ENCODE results near the gene UBR7.
A peak's percentile ranks its signal among the peaks of the same experiment; 100 is the strongest.

Gene UBR7

DNA sequence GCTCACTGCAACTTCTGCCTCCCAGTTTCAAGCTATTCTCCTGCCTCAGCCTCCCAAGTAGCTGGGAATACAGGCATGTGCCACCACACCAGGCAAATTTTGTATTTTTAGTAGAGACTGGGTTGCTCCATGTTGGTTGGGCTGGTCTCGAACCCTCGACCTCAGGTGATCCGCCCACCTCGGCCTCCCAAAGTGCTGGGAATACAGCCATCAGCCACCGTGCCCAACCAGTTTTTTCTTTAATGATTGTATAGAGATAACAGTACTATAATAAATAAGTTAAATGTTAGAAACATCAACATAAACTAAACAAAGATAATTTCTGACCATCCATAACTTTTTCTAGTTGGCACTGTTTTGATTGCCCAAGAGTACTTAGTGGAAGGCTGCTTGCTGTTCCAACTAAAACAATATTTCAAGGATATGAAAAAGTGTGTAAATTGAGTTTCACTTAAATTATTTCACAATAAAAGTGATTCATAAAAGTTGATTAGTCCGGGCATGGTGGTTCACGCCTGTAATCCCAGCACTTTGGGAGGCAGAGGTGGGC, 5.8 kb upstream of the UBR7 start:
- no peak overlapping the region for H3K9ac ChIP-seq (ENCODE audit: low read depth, low read length)
- no peaks in the 10 kb centered on the region for H3K27me3 ChIP-seq (ENCODE audit: control insufficient read depth, insufficient read depth, low read length)
- no peaks in the 10 kb centered on the region for H3K9me3 ChIP-seq (ENCODE audit: control insufficient read depth, insufficient read depth, low read length)
- no peaks in the 10 kb centered on the region for H3K36me3 ChIP-seq (ENCODE audit: control insufficient read depth, insufficient read depth, low read length)
- H3K4me1 ChIP-seq (ENCODE audit: control insufficient read depth, insufficient read depth, low read length), result no peaks in the 10 kb centered on the region
- no peak overlapping the region for H3K4me3 ChIP-seq (ENCODE audit: low read depth, low read length)

DNA sequence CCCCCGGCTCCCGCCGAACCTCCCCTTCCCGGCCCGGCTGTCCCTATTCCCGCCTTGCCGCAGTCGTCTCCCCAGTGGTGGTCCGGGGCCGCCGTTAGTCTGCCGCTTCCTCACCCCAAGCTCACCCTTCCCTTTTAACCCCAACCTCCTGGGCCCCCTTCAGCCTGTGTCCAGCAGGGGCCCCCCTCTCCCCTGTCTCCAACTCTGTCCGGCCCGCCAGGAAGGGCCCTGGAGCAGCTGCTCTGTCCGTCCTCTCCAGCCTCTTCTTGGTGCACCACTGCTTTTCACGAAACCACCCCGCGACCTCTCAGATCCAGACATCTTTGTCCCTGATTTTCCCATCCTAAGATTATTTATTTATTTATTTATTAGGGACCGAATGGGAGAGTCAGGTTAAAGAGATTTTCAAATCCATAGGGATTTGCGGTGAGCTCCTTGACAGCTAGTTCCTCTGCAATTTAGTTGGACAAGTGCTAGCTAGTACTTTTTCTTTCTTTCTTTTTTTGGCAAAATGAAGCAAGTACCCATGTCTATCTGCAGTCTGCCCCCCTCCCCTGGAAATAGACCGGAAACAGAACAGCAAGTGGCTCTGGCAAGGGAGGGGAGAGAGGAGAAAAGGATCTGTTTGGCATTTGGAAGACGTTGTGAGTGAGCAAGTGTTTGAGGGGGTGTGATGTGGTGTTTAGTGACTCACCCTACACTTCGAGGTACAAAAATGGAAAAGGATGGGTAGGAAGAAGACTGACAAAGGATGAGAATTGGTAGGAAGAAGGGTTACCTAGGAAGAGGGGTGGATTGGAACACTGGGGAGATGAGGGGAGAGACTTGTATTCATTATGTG, 632 bp downstream of the UBR7 start:
- Histone ChIP-seq H3K4me1 (ENCODE audit: control insufficient read depth, insufficient read depth, low read length) (peaks cover 4% of the 10 kb centered on the region), H3K4me3 (ENCODE audit: low read depth, low read length) (peak overlapping the region; percentile 93), H3K9me3 (ENCODE audit: control insufficient read depth, insufficient read depth, low read length) (no peaks in the 10 kb centered on the region), H3K9ac (ENCODE audit: low read depth, low read length) (peak overlapping the region; percentile 65), H3K36me3 (ENCODE audit: control insufficient read depth, insufficient read depth, low read length) (no peaks in the 10 kb centered on the region), H3K27me3 (ENCODE audit: control insufficient read depth, insufficient read depth, low read length) (no peaks in the 10 kb centered on the region)

DNA sequence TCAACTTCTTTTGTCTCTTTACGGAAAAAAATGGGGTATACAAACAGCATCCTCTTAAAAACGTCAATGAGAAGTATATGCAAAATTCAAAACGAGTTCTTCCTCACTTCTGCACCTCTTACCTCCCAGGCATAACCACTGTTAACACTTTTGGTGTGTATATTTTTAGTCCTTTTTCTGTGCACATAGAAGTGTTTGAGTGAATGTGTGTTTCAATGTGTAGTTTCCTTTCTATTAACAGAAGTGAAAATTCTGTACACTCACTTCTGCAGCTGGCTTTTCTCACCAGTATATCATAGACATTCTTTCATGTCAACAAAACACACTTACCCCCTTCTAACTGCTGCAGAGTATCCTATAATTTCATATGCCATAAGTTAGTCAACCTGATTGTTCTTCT, 5.4 kb downstream of the UBR7 start:
- H3K9me3 ChIP-seq (ENCODE audit: control insufficient read depth, insufficient read depth, low read length), result no peaks in the 10 kb centered on the region
- no peak overlapping the region for H3K9ac ChIP-seq (ENCODE audit: low read depth, low read length)
- H3K36me3 ChIP-seq (ENCODE audit: control insufficient read depth, insufficient read depth, low read length), result peaks cover 7% of the 10 kb centered on the region
- no peak overlapping the region for H3K4me3 ChIP-seq (ENCODE audit: low read depth, low read length)
- no peaks in the 10 kb centered on the region for H3K27me3 ChIP-seq (ENCODE audit: control insufficient read depth, insufficient read depth, low read length)
- H3K4me1 ChIP-seq (ENCODE audit: control insufficient read depth, insufficient read depth, low read length), result peaks cover 4% of the 10 kb centered on the region

DNA sequence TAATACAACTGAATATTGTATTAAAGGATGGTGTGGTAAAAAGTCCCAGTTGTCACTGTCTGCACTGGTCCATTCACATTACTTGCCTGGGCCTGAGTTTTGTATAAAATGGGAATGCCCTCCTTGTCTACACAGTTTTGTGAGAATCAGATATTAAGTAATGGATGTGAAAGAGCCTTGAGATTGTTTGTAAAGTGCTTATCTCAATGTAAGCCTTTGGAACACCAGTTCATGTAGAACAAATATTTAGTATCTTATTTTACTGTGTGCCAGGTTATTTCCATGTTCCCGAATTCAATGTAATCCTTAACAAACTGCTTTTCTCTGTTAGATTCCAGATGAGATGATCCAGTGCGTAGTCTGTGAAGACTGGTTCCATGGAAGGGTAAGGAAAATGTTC, 7.5 kb downstream of the UBR7 start:
- H3K4me3 ChIP-seq (ENCODE audit: low read depth, low read length), result no peak overlapping the region
- H3K36me3 ChIP-seq (ENCODE audit: control insufficient read depth, insufficient read depth, low read length), result peaks cover 7% of the 10 kb centered on the region
- no peaks in the 10 kb centered on the region for H3K27me3 ChIP-seq (ENCODE audit: control insufficient read depth, insufficient read depth, low read length)
- no peak overlapping the region for H3K9ac ChIP-seq (ENCODE audit: low read depth, low read length)
- H3K4me1 ChIP-seq (ENCODE audit: control insufficient read depth, insufficient read depth, low read length), result no peaks in the 10 kb centered on the region
- no peaks in the 10 kb centered on the region for H3K9me3 ChIP-seq (ENCODE audit: control insufficient read depth, insufficient read depth, low read length)

DNA sequence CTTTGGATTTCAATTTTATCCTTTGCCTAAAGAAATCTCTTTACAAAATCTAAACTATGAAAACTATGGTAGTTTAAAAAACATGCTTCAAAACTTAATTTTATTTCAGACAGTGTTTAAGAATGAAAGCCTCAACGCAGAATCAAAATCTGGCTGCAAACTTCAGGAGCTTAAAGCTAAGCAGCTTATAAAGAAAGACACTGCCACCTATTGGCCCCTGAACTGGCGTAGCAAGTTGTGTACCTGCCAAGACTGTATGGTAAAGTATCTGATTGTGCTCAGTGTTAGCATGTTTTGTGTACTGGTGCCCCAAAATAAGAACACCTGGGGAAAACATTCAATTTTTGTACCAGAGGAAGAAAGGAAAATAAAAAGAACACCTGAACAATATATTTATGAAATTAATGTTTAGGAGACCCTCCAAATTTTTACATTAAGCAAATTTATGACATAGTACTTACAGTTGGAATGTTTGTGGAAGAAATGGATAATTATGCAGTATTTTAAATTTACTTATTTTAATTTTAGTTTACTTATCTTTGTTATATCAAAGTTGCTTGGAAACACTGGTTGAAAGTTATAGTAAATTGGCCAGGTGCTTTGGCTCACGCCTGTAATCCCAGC, 12.2 kb downstream of the UBR7 start:
- no peaks in the 10 kb centered on the region for H3K27me3 ChIP-seq (ENCODE audit: control insufficient read depth, insufficient read depth, low read length)
- no peaks in the 10 kb centered on the region for H3K9me3 ChIP-seq (ENCODE audit: control insufficient read depth, insufficient read depth, low read length)
- H3K36me3 ChIP-seq (ENCODE audit: control insufficient read depth, insufficient read depth, low read length), result peaks cover 10% of the 10 kb centered on the region
- no peak overlapping the region for H3K4me3 ChIP-seq (ENCODE audit: low read depth, low read length)
- H3K4me1 ChIP-seq (ENCODE audit: control insufficient read depth, insufficient read depth, low read length), result no peaks in the 10 kb centered on the region
- H3K9ac ChIP-seq (ENCODE audit: low read depth, low read length), result no peak overlapping the region

DNA sequence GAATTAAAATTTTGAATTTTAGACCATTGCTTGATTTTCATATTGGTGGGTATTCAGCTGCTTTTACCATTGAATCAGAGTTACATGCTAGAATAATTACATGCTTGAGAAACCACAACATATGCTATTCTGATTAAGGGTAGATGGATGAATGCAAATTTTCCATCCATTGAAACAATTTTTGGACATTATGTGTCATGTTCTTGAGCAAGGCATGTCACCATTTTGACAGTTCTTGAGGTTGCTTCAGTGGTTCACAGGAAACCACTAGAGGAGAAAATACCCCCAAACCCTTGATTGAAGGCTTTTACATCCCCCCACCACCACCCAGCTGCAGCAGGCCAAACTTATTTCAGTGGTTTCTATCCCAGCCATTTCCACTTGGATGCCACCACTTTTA, 13.5 kb downstream of the UBR7 start:
- H3K4me3 ChIP-seq (ENCODE audit: low read depth, low read length), result no peak overlapping the region
- H3K9ac ChIP-seq (ENCODE audit: low read depth, low read length), result no peak overlapping the region
- no peaks in the 10 kb centered on the region for H3K27me3 ChIP-seq (ENCODE audit: control insufficient read depth, insufficient read depth, low read length)
- no peaks in the 10 kb centered on the region for H3K9me3 ChIP-seq (ENCODE audit: control insufficient read depth, insufficient read depth, low read length)
- H3K4me1 ChIP-seq (ENCODE audit: control insufficient read depth, insufficient read depth, low read length), result no peaks in the 10 kb centered on the region
- H3K36me3 ChIP-seq (ENCODE audit: control insufficient read depth, insufficient read depth, low read length), result peaks cover 10% of the 10 kb centered on the region

DNA sequence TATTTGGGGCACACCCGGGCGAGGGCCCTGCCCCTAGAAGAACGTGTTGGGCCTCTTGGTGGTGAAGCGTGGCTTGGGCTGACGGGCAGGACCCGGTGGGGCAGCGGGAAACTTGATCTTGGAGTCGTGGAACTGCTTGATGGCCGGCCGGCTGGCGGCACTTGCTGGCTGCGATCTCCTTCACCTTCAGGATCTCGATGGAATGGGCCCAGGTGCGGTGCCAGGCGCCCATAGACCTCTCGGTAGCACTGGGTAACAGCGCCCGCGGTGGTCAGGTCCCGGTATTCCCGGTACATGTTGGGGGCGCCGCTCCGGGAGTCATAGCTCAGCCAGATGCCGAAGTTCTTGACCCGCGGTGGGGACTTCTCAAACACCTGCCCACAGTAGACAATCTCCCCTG, 16.5 kb downstream of the UBR7 start:
- H3K9me3 ChIP-seq (ENCODE audit: control insufficient read depth, insufficient read depth, low read length), result no peaks in the 10 kb centered on the region
- peaks cover 3% of the 10 kb centered on the region for H3K36me3 ChIP-seq (ENCODE audit: control insufficient read depth, insufficient read depth, low read length)
- H3K4me1 ChIP-seq (ENCODE audit: control insufficient read depth, insufficient read depth, low read length), result no peaks in the 10 kb centered on the region
- no peak overlapping the region for H3K4me3 ChIP-seq (ENCODE audit: low read depth, low read length)
- no peaks in the 10 kb centered on the region for H3K27me3 ChIP-seq (ENCODE audit: control insufficient read depth, insufficient read depth, low read length)
- no peak overlapping the region for H3K9ac ChIP-seq (ENCODE audit: low read depth, low read length)

DNA sequence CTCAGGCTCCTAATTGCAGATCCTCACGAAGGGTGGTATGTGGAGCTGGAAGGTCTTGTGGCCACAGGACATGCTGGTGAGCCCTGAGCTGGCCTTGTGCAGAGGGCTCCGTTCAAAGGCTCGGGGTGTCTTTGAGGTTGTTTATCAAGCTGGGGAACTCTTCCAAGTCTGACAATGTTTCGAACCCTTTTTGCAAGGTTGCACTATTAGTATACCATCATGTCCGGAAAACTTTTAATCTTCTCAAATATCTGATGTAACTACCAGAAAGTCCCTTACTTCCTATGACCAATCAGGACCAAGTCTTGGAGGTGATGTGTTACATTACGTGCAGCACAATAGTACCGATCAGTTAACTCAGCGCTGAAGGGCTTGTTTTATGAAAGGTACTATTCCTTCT, 21.5 kb downstream of the UBR7 start:
- H3K4me1 ChIP-seq (ENCODE audit: control insufficient read depth, insufficient read depth, low read length), result no peaks in the 10 kb centered on the region
- no peaks in the 10 kb centered on the region for H3K9me3 ChIP-seq (ENCODE audit: control insufficient read depth, insufficient read depth, low read length)
- no peaks in the 10 kb centered on the region for H3K27me3 ChIP-seq (ENCODE audit: control insufficient read depth, insufficient read depth, low read length)
- no peak overlapping the region for H3K9ac ChIP-seq (ENCODE audit: low read depth, low read length)
- no peaks in the 10 kb centered on the region for H3K36me3 ChIP-seq (ENCODE audit: control insufficient read depth, insufficient read depth, low read length)
- H3K4me3 ChIP-seq (ENCODE audit: low read depth, low read length), result no peak overlapping the region

DNA sequence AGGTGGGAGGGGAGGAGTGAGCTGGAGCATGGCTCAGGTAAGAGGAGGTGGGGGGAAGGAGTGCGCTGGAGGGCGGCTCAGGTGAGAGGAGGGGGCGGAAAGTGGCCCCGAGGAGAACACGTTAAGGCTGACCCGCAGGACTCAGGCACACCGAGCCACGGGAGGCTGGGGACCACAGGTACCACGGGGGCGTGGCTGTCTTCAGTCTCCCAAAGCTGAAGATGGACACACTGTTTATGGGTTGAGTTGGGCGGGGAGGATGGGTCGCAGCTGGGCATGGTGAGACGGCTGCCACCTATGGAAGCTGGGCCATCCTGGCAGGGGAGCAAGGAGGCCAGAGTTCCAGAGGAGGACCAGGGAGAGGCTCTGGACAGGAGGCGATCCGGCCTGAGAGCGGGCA, 23.5 kb downstream of the UBR7 start:
- no peak overlapping the region for H3K9ac ChIP-seq (ENCODE audit: low read depth, low read length)
- H3K4me3 ChIP-seq (ENCODE audit: low read depth, low read length), result no peak overlapping the region
- no peaks in the 10 kb centered on the region for H3K27me3 ChIP-seq (ENCODE audit: control insufficient read depth, insufficient read depth, low read length)
- no peaks in the 10 kb centered on the region for H3K9me3 ChIP-seq (ENCODE audit: control insufficient read depth, insufficient read depth, low read length)
- H3K36me3 ChIP-seq (ENCODE audit: control insufficient read depth, insufficient read depth, low read length), result no peaks in the 10 kb centered on the region
- no peaks in the 10 kb centered on the region for H3K4me1 ChIP-seq (ENCODE audit: control insufficient read depth, insufficient read depth, low read length)

DNA sequence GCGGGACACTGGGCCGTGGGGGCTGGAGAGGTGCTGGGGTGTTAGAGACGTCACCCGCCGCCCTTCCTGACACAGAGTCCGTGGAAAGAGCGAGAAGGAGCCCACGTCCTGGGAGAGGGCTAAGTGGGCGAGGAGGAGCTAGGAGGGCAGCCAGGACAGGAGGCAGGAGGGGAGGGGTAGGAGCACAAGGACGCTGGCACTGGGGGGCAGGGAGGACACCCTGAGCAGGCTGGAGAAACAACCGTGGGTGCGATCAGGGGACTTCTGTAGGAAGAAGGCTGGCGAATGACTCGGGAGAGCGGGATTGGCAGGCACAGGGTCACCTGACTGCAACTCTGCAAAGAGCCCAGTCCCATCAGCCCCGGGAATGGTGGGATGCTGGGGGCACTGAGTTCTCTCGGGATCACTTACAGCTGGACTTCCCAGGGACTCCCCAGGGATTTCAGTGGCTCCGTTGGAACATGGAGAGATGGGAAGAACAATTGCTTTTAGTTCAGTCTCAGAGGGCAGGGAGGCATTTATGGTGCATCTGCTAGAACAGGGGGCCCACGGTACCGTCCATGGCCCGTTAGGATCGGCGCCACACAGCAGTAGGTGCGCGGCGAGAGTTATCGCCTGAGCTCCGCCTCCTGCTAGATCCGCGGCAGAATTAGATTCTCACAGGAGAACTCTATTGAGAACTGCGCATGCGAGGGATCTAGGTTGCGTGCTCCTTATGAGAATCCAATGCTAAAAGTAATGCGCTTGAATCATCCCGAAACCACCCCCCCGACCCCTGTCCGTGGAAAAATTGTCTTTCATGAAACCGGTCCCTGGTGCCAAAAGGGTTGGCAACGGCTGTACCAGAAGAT, 24.3 kb downstream of the UBR7 start:
- H3K4me3 ChIP-seq (ENCODE audit: low read depth, low read length), result no peak overlapping the region
- H3K9me3 ChIP-seq (ENCODE audit: control insufficient read depth, insufficient read depth, low read length), result no peaks in the 10 kb centered on the region
- H3K36me3 ChIP-seq (ENCODE audit: control insufficient read depth, insufficient read depth, low read length), result no peaks in the 10 kb centered on the region

DNA sequence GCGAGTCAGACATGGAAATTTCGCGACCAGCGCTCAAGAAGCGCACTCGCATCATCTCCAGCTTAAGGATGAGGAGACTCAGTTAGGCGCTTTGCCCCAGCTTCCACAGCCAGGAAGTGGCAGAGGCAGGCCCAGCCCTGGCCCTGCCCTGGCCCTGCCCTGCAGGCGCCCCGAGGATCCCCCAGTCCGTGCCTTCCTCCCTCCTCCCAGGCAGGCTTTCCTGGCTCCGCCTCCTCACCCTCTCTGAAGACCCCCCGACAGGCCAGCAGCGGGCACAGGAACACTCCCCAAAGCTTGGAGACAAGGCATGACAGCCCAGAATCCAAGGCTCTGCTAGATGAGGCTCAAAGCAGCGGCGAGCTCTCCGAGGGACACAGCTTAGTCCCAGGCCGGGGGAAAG, 25.1 kb downstream of the UBR7 start:
- no peaks in the 10 kb centered on the region for H3K27me3 ChIP-seq (ENCODE audit: control insufficient read depth, insufficient read depth, low read length)
- H3K9me3 ChIP-seq (ENCODE audit: control insufficient read depth, insufficient read depth, low read length), result no peaks in the 10 kb centered on the region
- H3K4me1 ChIP-seq (ENCODE audit: control insufficient read depth, insufficient read depth, low read length), result no peaks in the 10 kb centered on the region
- H3K4me3 ChIP-seq (ENCODE audit: low read depth, low read length), result no peak overlapping the region
- H3K9ac ChIP-seq (ENCODE audit: low read depth, low read length), result no peak overlapping the region
- no peaks in the 10 kb centered on the region for H3K36me3 ChIP-seq (ENCODE audit: control insufficient read depth, insufficient read depth, low read length)

More for the DNA sequence above, 24.3 kb downstream of the UBR7 start:
- Histone ChIP-seq H3K27me3 (ENCODE audit: control insufficient read depth, insufficient read depth, low read length) (no peaks in the 10 kb centered on the region), H3K4me1 (ENCODE audit: control insufficient read depth, insufficient read depth, low read length) (no peaks in the 10 kb centered on the region), H3K9ac (ENCODE audit: low read depth, low read length) (no peak overlapping the region)

Measured in iPS-15b (cell line).